GM23248 (cell line): Measurements from ENCODE around the gene POGZ.

Source experiments
- EZH2 ChIP-seq: fragments of 200-600 bp; sonication (generic); IDR thresholded peaks from 2 replicates; pipeline ENCODE4 v1.6.1; 2018; ENCODE audit warnings: antibody characterized with exemption, mild to moderate bottlenecking; ENCODE audit not compliant: insufficient read depth, poor library complexity, severe bottlenecking
- EZH2phosphoT487 ChIP-seq: fragments of 200-600 bp; sonication (generic); IDR thresholded peaks from 2 replicates; pipeline ENCODE4 v1.6.1; 2018; ENCODE audit warnings: antibody characterized with exemption, moderate library complexity, mild to moderate bottlenecking, low read depth; ENCODE audit not compliant: insufficient read depth

GRCh38 chr1:151504759-151505158, 45.5 kb upstream of the POGZ start:
- TF ChIP-seq EZH2 (no peak), EZH2phosphoT487 (no peak)
